H1 (cell line): ENCODE measurements around the gene PPOX. TPM values are rescaled to one million over a fixed set of nuclear protein-coding genes. Genes with fewer than 3 reads are reported as not detected.

Experiments used
- CBX8 ChIP-seq: fragments of 300-800, 300-1000 bp; sonication (generic); IDR thresholded peaks from 2 replicates; pipeline ENCODE4 v1.7.1; 2016; ENCODE audit warnings: low read depth, low read length, borderline replicate concordance
- CHD1 ChIP-seq: IDR thresholded peaks from 2 replicates; pipeline ENCODE4 v1.6.1; 2012; ENCODE audit warnings: low read depth, low read length, improper control_type of control experiment
- EZH2 ChIP-seq: fragments of 200-600 bp; sonication (generic); IDR thresholded peaks from 2 replicates; pipeline ENCODE4 v1.7.1; 2012; ENCODE audit warnings: low read depth, mild to moderate bottlenecking, moderate library complexity, low read length, inconsistent platforms; ENCODE audit not compliant: severe bottlenecking
- KDM1A ChIP-seq: fragments of 200-600, 300-600 bp; sonication (generic); IDR thresholded peaks from 2 replicates; pipeline ENCODE4 v1.7.1; 2016; ENCODE audit warnings: mild to moderate bottlenecking, low read length, borderline replicate concordance
- polyA plus RNA-seq, 7 experiments: library from polyadenylated mRNA; depleted of rRNA in 3 of 7; stranded (reverse) in 5 of 7; unstranded in 2 of 7; fragments of >200 nt in 5 of 7; fragments of 200-250 nt in 2 of 7; gene quantifications; 1 replicate in 5 of 7; 2 replicates in 1 of 7; 4 replicates in 1 of 7; pipeline versions ENCODE4 v1.2.1 to v1.2.3, GENCODE V29; 2011 to 2013; ENCODE audit warnings: missing spikeins in 2 of 7, mixed read lengths in 2 of 7
- total RNA-seq: library from RNA; stranded (reverse); fragmentation: NEBNext Ultra II Directional; extraction: Animal tissue kit (Norgen Biotek cat#: 25700); gene quantifications from 2 replicates; pipeline ENCODE4 v1.2.1, GENCODE V29; 2021
- TF ChIP-seq, protein P1 (sequence below): fragments of 300-600 bp; sonication (generic); IDR thresholded peaks from 2 replicates; pipeline ENCODE4 v1.7.1; 2012; ENCODE audit warnings: low read length, moderate library complexity, mild to moderate bottlenecking, inconsistent platforms; ENCODE audit not compliant: insufficient replicate concordance
- TF ChIP-seq, protein P2 (sequence below): IDR thresholded peaks from 2 replicates; pipeline ENCODE4 v1.6.1; 2011; ENCODE audit warnings: low read length, improper control_type of control experiment

Gene PPOX
- total and polyA plus RNA-seq, 2 of the 8 experiments (the other 6 are each of a cell fraction or from before 2014, with no cell fraction given), result 39.4 to 40.4 TPM

DNA sequence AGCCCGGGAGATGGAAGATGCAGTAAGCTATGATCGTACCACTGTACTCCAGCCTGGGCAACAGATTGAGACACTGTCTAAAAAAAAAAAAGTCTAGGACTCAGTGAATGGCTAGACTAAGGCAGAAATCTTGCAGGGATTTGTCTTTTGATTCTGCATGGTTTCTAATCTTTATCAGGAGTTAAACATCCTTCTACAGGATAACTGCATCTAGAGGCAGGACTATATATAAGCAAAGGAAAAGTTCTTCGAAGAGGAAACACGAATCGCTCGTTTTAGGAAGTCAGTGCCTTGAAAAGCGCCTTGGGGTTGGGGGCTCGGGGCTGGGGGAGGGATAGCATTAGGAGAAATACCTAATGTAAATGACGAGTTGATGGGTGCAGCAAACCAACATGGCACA, 13.1 kb upstream of the PPOX start (continued):
- TF ChIP-seq CBX8 (no peak), KDM1A (no peak), EZH2 (no peak), CHD1 (no peak)
- TF ChIP-seq, protein P1, sequence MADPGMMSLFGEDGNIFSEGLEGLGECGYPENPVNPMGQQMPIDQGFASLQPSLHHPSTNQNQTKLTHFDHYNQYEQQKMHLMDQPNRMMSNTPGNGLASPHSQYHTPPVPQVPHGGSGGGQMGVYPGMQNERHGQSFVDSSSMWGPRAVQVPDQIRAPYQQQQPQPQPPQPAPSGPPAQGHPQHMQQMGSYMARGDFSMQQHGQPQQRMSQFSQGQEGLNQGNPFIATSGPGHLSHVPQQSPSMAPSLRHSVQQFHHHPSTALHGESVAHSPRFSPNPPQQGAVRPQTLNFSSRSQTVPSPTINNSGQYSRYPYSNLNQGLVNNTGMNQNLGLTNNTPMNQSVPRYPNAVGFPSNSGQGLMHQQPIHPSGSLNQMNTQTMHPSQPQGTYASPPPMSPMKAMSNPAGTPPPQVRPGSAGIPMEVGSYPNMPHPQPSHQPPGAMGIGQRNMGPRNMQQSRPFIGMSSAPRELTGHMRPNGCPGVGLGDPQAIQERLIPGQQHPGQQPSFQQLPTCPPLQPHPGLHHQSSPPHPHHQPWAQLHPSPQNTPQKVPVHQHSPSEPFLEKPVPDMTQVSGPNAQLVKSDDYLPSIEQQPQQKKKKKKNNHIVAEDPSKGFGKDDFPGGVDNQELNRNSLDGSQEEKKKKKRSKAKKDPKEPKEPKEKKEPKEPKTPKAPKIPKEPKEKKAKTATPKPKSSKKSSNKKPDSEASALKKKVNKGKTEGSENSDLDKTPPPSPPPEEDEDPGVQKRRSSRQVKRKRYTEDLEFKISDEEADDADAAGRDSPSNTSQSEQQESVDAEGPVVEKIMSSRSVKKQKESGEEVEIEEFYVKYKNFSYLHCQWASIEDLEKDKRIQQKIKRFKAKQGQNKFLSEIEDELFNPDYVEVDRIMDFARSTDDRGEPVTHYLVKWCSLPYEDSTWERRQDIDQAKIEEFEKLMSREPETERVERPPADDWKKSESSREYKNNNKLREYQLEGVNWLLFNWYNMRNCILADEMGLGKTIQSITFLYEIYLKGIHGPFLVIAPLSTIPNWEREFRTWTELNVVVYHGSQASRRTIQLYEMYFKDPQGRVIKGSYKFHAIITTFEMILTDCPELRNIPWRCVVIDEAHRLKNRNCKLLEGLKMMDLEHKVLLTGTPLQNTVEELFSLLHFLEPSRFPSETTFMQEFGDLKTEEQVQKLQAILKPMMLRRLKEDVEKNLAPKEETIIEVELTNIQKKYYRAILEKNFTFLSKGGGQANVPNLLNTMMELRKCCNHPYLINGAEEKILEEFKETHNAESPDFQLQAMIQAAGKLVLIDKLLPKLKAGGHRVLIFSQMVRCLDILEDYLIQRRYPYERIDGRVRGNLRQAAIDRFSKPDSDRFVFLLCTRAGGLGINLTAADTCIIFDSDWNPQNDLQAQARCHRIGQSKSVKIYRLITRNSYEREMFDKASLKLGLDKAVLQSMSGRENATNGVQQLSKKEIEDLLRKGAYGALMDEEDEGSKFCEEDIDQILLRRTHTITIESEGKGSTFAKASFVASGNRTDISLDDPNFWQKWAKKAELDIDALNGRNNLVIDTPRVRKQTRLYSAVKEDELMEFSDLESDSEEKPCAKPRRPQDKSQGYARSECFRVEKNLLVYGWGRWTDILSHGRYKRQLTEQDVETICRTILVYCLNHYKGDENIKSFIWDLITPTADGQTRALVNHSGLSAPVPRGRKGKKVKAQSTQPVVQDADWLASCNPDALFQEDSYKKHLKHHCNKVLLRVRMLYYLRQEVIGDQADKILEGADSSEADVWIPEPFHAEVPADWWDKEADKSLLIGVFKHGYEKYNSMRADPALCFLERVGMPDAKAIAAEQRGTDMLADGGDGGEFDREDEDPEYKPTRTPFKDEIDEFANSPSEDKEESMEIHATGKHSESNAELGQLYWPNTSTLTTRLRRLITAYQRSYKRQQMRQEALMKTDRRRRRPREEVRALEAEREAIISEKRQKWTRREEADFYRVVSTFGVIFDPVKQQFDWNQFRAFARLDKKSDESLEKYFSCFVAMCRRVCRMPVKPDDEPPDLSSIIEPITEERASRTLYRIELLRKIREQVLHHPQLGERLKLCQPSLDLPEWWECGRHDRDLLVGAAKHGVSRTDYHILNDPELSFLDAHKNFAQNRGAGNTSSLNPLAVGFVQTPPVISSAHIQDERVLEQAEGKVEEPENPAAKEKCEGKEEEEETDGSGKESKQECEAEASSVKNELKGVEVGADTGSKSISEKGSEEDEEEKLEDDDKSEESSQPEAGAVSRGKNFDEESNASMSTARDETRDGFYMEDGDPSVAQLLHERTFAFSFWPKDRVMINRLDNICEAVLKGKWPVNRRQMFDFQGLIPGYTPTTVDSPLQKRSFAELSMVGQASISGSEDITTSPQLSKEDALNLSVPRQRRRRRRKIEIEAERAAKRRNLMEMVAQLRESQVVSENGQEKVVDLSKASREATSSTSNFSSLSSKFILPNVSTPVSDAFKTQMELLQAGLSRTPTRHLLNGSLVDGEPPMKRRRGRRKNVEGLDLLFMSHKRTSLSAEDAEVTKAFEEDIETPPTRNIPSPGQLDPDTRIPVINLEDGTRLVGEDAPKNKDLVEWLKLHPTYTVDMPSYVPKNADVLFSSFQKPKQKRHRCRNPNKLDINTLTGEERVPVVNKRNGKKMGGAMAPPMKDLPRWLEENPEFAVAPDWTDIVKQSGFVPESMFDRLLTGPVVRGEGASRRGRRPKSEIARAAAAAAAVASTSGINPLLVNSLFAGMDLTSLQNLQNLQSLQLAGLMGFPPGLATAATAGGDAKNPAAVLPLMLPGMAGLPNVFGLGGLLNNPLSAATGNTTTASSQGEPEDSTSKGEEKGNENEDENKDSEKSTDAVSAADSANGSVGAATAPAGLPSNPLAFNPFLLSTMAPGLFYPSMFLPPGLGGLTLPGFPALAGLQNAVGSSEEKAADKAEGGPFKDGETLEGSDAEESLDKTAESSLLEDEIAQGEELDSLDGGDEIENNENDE, result no peak
- TF ChIP-seq, protein P2, sequence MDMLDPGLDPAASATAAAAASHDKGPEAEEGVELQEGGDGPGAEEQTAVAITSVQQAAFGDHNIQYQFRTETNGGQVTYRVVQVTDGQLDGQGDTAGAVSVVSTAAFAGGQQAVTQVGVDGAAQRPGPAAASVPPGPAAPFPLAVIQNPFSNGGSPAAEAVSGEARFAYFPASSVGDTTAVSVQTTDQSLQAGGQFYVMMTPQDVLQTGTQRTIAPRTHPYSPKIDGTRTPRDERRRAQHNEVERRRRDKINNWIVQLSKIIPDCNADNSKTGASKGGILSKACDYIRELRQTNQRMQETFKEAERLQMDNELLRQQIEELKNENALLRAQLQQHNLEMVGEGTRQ, result no peak
